ENCODE data around the gene RBBP4.

RBBP4 gene

DNA sequence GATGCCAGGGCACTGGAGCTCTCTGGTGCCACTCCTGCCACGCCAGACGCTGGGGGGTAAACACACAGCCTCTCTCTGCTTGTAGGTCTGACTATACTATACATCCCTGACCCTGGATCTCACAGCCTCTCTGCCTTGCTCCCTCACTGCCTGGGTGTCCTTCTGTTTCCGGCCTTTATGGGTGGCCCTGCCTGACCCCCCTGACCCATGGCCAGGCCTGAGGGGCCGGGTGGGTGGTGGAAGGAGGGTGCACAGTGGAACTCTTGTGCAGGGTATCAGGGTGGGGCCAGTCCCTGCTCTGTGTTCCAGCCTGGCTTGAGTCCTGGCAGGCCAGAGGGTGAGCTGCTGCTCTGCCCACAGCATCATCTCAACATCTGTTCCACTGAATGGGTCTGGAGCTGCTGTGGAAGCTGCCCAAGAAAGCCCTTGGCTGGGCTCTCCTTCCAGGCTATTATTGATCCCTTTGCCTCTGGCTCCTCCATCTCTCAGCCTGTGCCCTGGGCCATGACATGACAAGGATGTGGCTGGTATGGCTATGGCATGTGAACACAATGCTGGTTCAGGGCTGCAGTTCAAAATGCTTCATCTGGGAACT is 68.8 kb downstream of the RBBP4 start:
- no peak for DNase-seq (ENCODE audit: low read depth)

DNA sequence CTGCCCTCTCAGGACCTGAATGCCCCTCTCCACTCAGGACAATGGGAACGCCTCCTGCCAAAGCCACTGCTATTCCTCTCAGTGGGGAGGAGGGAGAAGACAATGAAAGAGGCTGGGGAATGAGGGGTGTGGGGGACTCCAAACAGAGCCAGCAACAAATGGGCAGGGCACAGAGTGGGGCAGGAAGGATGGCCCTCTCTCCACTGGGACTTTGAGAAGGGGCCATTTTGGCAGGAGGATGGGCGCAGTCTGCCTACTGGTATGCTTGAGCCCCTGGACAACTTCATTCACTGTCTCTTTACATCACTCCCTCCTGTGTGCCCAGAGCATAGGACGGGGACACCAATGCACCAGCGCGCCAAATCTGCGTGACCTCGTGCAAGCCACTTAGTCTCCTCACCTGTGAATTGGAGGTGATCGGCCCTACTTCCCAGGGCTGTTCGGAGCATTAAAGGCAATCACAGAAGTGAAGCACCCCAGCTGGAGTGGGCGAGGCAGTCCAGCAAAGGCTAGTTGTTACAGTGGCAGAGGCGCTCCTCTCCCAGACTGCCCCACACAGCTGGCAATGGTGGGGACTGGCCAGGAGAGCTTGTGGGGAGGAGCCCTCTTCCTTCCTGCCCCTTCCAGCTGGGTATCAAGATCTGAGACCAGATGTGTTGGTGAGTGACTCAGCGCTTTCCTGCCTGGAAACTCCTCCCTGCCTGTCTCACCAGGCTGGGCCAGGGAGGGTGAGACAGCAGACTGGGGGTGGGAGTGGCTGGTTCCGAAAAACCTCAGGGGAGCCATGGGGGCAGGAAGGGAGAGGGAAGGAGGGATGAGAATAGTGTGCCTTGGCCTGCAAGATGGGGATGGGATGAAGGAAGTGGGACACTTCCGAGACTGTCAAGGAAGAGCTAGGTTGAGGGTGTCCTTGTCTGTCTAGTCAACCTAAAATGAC is 73.9 kb downstream of the RBBP4 start:
- DNase-seq (ENCODE audit: low read depth): peak; percentile 90

DNA sequence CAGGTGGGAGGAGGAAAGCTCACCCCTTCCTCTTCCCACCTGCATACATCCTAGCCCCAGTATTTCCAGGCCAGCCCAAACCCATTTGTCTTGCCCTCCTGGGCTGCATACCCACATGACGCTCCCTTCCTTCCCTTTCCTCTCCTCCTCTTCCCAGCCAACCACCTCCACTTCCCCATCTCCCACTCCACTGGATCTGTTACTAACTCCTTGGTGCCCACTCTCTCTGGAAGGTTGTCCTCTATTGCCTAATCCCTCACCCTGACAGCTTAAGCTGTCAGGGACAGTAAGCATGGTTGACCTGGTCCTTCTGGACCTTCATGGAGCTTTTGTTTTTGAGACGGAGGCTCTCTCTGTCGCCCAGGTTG is 74.6 kb downstream of the RBBP4 start:
- no peak for DNase-seq (ENCODE audit: low read depth)

DNA sequence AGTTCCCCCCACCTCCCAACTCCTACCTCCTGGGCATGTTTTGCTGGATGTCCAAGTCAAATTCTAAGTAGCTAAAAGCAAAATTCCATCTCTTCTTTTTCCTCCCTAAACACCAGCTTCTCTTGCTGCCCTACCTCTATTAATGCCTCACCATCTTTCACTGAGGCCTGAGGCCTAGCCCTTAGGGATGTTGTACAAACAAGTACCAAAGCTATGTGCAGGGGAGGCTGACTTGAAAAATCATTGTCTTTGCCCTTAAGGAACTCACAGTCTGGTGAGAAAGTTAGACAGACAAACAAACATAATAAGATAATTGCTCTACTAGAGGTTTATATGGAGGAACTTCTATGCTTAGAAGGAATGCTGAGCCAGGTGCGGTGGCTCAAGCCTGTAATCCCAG is 76.9 kb downstream of the RBBP4 start:
- no peak for DNase-seq (ENCODE audit: low read depth)

DNA sequence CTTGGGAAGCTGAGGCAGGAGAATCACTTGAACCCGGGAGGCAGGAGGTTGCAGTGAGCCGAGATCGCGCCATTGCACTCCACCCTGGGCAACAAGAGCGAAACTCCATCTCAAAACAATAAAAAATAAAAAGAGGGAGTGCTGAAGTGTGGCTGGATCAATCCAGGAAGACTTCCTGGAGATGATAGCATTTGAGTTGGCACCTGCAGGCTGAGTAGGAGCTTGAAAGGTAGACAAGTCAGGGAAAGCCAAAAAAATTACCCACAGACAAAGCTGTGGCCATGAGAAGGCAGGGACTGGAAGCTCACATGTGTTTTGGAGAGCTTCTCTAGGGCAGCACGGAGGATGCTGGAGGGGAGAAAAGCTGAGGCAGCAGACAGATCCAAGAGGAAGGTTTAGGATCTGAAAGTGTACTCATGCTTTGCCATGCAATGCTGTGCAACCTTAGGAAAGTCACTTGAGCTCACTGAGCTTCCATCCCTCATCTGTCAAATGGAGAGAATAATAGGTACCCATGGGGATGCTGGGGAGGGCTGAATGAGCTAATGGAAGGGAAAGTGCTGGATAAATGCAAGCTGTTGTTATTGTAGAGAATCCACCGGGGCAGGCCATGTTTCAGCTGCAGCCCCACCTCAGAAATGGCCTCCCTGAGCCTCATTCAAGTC is 77.5 kb downstream of the RBBP4 start:
- no peak for DNase-seq (ENCODE audit: low read depth)

DNA sequence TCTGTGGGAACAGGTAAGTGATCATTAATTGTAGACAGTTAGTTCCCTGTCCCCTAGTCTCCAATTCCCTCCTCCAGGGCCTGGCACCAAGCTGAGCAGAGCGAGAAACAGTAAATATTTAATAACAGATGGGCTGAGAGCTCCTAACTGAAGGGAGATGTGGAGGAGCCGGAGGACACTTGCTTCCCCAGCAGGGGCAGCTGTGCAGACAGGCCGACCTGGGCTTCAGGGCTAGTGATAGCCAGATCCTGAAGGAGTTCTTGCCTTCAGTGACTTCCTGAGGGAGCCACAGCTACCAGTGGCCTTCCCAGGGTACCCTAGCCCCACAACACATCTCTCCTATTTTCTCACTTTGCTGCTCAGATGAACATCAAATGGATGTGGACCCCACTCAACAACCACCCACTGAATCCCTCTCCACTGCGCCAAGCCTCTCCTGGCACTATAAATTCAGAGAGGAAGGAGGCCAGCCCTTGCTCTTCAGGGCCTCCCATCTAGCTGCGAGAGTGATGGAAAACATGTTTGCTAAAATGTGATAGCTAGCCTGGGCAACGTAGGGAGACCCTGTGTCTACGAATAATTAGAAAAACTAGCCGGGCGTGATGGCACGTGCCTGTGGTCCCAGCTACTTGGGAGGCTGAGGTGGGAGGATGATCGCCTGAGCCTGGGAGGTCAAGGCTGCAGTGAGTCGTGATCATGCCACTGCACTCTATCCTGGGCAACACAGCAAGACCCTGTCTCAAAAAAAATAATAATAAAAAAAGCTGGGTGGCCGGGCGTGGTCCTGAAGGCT is 78.4 kb downstream of the RBBP4 start:
- no peak for DNase-seq (ENCODE audit: low read depth)

DNA sequence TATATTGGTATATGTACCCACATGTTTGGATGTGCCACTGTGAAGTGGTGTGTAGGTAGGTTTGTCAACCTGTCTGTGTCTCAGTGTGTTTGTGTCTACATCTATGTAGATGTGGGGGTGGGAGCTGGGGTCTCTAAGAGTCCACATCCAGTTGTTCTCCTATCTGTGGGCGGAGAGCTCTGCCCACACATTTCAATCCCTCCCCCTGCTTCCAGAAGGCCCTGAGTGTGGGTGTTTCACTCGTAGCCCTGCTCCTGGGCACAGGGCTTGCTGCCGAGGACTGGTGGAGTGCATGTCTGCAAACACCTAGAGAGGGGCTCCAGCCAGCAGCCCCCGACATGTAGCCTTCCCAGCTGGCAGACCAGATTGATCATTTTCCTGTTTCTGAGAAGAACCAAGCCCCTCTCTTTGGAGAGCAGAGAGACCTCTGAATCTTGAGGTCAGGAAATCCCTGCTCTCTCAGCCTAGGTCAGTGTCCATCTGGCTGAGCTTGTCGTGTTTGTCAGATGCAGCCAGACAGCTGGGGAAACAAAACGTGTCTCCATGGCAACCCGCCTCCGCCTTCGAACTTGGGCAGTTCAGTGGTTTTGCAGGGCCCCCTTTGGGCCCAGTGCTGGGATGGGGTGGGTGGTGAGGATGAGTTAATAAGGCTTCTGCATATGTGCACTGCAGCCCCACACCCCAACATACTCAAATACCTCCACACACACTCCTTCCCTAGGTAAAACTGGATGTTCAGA is 82.7 kb downstream of the RBBP4 start:
- DNase-seq (ENCODE audit: low read depth): no peak
